Medulla oblongata (tissue), 1 donor: ENCODE measurements around the gene AGO3.

Experiments
- DNase-seq: peaks from one replicate; pipeline ENCODE4 v3.0.0-alpha.2; 2015; ENCODE audit errors: extremely low spot score

The AGO3 gene

GRCh38 chr1:36096500-36097432, 165.9 kb downstream of the AGO3 start:
- no peak for DNase-seq

- no peak for DNase-seq
Measured at GRCh38 chr1:36097693-36098585, 167.0 kb downstream of the AGO3 start.

GRCh38 chr1:36098650-36099365, 167.9 kb downstream of the AGO3 start:
- no peak for DNase-seq

- DNase-seq = peak; percentile 78
Measured at GRCh38 chr1:36099681-36100341, 168.9 kb downstream of the AGO3 start.

GRCh38 chr1:36100376-36100775, 169.5 kb downstream of the AGO3 start:
- no peak for DNase-seq

- DNase-seq = no peak
Measured at GRCh38 chr1:36101546-36101945, 170.6 kb downstream of the AGO3 start.

GRCh38 chr1:36106269-36106668, 175.4 kb downstream of the AGO3 start:
- no peak for DNase-seq

- DNase-seq = no peak
Measured at GRCh38 chr1:36107394-36107793, 176.5 kb downstream of the AGO3 start.

GRCh38 chr1:36108314-36108713, 177.4 kb downstream of the AGO3 start:
- no peak for DNase-seq

- no peak for DNase-seq
Measured at GRCh38 chr1:36109041-36109679, 178.3 kb downstream of the AGO3 start.

- DNase-seq = no peak
Measured at GRCh38 chr1:36111151-36111550, 180.2 kb downstream of the AGO3 start.

GRCh38 chr1:36112823-36113222, 181.9 kb downstream of the AGO3 start:
- DNase-seq = no peak

- no peak for DNase-seq
Measured at GRCh38 chr1:36114371-36114770, 183.5 kb downstream of the AGO3 start.

GRCh38 chr1:36115200-36115669, 184.3 kb downstream of the AGO3 start:
- DNase-seq = peak; percentile 51

- no peak for DNase-seq
Measured at GRCh38 chr1:36115931-36116330, 185.0 kb downstream of the AGO3 start.

GRCh38 chr1:36116901-36117300, 186.0 kb downstream of the AGO3 start:
- no peak for DNase-seq

- DNase-seq = no peak
Measured at GRCh38 chr1:36118447-36119204, 187.7 kb downstream of the AGO3 start.

- DNase-seq = no peak
Measured at GRCh38 chr1:36119456-36119855, 188.6 kb downstream of the AGO3 start.
